Measurements from ENCODE around the gene EFHC1.

DNA sequence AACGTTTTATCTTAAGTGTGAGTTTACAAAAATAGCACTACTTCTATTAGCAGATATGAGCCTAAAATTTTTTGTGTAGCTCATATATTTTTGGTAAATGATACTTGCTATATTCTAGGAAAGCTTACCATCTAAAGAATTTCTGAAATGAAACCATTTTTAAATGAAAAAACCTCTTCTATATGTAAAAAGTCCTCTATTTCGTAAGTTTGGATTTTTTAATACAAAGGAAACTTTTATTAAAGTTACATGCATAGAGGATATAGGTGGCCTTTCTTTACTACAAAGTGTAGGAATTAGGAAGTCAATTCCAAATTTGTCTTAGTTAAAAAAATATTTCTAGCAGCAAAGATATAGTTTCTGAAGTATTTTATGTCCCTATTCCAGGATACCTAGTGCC lies 18.8 kb downstream of the EFHC1 start:
- TF ChIP-seq, protein P1, sequence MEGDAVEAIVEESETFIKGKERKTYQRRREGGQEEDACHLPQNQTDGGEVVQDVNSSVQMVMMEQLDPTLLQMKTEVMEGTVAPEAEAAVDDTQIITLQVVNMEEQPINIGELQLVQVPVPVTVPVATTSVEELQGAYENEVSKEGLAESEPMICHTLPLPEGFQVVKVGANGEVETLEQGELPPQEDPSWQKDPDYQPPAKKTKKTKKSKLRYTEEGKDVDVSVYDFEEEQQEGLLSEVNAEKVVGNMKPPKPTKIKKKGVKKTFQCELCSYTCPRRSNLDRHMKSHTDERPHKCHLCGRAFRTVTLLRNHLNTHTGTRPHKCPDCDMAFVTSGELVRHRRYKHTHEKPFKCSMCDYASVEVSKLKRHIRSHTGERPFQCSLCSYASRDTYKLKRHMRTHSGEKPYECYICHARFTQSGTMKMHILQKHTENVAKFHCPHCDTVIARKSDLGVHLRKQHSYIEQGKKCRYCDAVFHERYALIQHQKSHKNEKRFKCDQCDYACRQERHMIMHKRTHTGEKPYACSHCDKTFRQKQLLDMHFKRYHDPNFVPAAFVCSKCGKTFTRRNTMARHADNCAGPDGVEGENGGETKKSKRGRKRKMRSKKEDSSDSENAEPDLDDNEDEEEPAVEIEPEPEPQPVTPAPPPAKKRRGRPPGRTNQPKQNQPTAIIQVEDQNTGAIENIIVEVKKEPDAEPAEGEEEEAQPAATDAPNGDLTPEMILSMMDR (IDR thresholded peaks at IDR 0.05; ENCODE audit: low read length), result no peak
- no peak for TF ChIP-seq EZH2phosphoT487 (IDR thresholded peaks at IDR 0.05; ENCODE audit: low read length)
